ENCODE results near the gene ST6GALNAC6. TPM values are rescaled to one million over a fixed set of nuclear protein-coding genes. Genes with fewer than 3 reads are reported as not detected.

Gene ST6GALNAC6
- total RNA-seq, 1 donor from 2014 or later: 94.7 TPM

- Histone ChIP-seq H3K36me3 (peaks cover 26% of the 10 kb centered on the region), H3K27ac (peak overlapping the region; percentile 94), H3K4me3 (peak overlapping the region; percentile 96), H3K9me3 (no peaks in the 10 kb centered on the region), H3K27me3 (no peaks in the 10 kb centered on the region), H3K4me1 (peaks cover 56% of the 10 kb centered on the region)
- no peak for TF ChIP-seq CTCF (IDR thresholded peaks at IDR 0.05)
- no peak for DNase-seq
- peak; percentile 34 for ATAC-seq
- intact Hi-C loops (cut with DNase I): no loop called here
Measured at GRCh38 chr9:127898433-127899127, 823 bp downstream of the ST6GALNAC6 start.

GRCh38 chr9:127897193-127897692, 2.2 kb downstream of the ST6GALNAC6 start:
- peaks cover 43% of the 10 kb centered on the region for H3K4me1 ChIP-seq
- DNase-seq: peak; percentile 86

GRCh38 chr9:127896395-127897192, 2.8 kb downstream of the ST6GALNAC6 start:
- no peak for ATAC-seq
- intact Hi-C loops (cut with DNase I): no loop called here

More at GRCh38 chr9:127897193-127897692, 2.2 kb downstream of the ST6GALNAC6 start:
- H3K27ac ChIP-seq: peak overlapping the region; percentile 94
- no peaks in the 10 kb centered on the region for H3K9me3 ChIP-seq
- H3K4me3 ChIP-seq: peak overlapping the region; percentile 96
- H3K36me3 ChIP-seq: peaks cover 39% of the 10 kb centered on the region
- no peak for TF ChIP-seq CTCF (IDR thresholded peaks at IDR 0.05)
- H3K27me3 ChIP-seq: no peaks in the 10 kb centered on the region
- ATAC-seq: peak; percentile 83
- intact Hi-C loops (cut with DNase I): no loop called here

GRCh38 chr9:127895811-127896210, 3.6 kb downstream of the ST6GALNAC6 start:
- Histone ChIP-seq H3K36me3 (peaks cover 50% of the 10 kb centered on the region), H3K4me3 (no peak overlapping the region), H3K4me1 (peaks cover 29% of the 10 kb centered on the region), H3K27ac (peak overlapping the region; percentile 94), H3K27me3 (no peaks in the 10 kb centered on the region), H3K9me3 (no peaks in the 10 kb centered on the region)
- ATAC-seq (no peak), DNase-seq (peak; percentile 45)
- intact Hi-C loops (cut with DNase I): no loop called here
- no peak for TF ChIP-seq CTCF (IDR thresholded peaks at IDR 0.05)

More at GRCh38 chr9:127896395-127897192, 2.8 kb downstream of the ST6GALNAC6 start:
- no peak for TF ChIP-seq CTCF (IDR thresholded peaks at IDR 0.05)
- no peak for DNase-seq
- H3K9me3 ChIP-seq: no peaks in the 10 kb centered on the region
- H3K4me3 ChIP-seq: peak overlapping the region; percentile 96
- peaks cover 36% of the 10 kb centered on the region for H3K4me1 ChIP-seq
- peak overlapping the region; percentile 94 for H3K27ac ChIP-seq
- no peaks in the 10 kb centered on the region for H3K27me3 ChIP-seq
- peaks cover 44% of the 10 kb centered on the region for H3K36me3 ChIP-seq

- Histone ChIP-seq H3K9me3 (no peaks in the 10 kb centered on the region), H3K4me1 (peaks cover 19% of the 10 kb centered on the region), H3K27me3 (no peaks in the 10 kb centered on the region), H3K36me3 (peaks cover 73% of the 10 kb centered on the region), H3K4me3 (no peak overlapping the region), H3K27ac (no peak overlapping the region)
- no peak for TF ChIP-seq CTCF (IDR thresholded peaks at IDR 0.05)
- ATAC-seq: no peak
- intact Hi-C loops (cut with DNase I): no loop called here
- no peak for DNase-seq
Measured at GRCh38 chr9:127893392-127893791, 6.0 kb downstream of the ST6GALNAC6 start.
